ENCODE data around the gene IL17RC.
A peak's percentile ranks its signal among the peaks of the same experiment; 100 is the strongest.

Gene IL17RC

GRCh38 chr3:9884555-9885165 is 32.2 kb upstream of the IL17RC start:
- no peak overlapping the region for H3K27ac ChIP-seq (replicated peaks)
- no peaks in the 10 kb centered on the region for H3K27me3 ChIP-seq (ENCODE audit: insufficient read depth, poor library complexity, severe bottlenecking)
- no peak overlapping the region for H3K4me3 ChIP-seq (replicated peaks; ENCODE audit: insufficient read depth, low read length)
- TF ChIP-seq SPI1 (IDR thresholded peaks at IDR 0.05; ENCODE audit: borderline replicate concordance, low read depth) (no peak), GABPA (IDR thresholded peaks at IDR 0.05; ENCODE audit: low read depth) (no peak), POLR2AphosphoS5 (IDR thresholded peaks at IDR 0.05; ENCODE audit: low read depth) (no peak)
- TF ChIP-seq, protein P1, sequence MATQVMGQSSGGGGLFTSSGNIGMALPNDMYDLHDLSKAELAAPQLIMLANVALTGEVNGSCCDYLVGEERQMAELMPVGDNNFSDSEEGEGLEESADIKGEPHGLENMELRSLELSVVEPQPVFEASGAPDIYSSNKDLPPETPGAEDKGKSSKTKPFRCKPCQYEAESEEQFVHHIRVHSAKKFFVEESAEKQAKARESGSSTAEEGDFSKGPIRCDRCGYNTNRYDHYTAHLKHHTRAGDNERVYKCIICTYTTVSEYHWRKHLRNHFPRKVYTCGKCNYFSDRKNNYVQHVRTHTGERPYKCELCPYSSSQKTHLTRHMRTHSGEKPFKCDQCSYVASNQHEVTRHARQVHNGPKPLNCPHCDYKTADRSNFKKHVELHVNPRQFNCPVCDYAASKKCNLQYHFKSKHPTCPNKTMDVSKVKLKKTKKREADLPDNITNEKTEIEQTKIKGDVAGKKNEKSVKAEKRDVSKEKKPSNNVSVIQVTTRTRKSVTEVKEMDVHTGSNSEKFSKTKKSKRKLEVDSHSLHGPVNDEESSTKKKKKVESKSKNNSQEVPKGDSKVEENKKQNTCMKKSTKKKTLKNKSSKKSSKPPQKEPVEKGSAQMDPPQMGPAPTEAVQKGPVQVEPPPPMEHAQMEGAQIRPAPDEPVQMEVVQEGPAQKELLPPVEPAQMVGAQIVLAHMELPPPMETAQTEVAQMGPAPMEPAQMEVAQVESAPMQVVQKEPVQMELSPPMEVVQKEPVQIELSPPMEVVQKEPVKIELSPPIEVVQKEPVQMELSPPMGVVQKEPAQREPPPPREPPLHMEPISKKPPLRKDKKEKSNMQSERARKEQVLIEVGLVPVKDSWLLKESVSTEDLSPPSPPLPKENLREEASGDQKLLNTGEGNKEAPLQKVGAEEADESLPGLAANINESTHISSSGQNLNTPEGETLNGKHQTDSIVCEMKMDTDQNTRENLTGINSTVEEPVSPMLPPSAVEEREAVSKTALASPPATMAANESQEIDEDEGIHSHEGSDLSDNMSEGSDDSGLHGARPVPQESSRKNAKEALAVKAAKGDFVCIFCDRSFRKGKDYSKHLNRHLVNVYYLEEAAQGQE (IDR thresholded peaks at IDR 0.05; ENCODE audit: insufficient replicate concordance, low read depth) = no peak
- TF ChIP-seq, protein P2, sequence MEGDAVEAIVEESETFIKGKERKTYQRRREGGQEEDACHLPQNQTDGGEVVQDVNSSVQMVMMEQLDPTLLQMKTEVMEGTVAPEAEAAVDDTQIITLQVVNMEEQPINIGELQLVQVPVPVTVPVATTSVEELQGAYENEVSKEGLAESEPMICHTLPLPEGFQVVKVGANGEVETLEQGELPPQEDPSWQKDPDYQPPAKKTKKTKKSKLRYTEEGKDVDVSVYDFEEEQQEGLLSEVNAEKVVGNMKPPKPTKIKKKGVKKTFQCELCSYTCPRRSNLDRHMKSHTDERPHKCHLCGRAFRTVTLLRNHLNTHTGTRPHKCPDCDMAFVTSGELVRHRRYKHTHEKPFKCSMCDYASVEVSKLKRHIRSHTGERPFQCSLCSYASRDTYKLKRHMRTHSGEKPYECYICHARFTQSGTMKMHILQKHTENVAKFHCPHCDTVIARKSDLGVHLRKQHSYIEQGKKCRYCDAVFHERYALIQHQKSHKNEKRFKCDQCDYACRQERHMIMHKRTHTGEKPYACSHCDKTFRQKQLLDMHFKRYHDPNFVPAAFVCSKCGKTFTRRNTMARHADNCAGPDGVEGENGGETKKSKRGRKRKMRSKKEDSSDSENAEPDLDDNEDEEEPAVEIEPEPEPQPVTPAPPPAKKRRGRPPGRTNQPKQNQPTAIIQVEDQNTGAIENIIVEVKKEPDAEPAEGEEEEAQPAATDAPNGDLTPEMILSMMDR (IDR thresholded peaks at IDR 0.05; ENCODE audit: insufficient read depth, low read length) = no peak
- no peak for DNase-seq (ENCODE audit: low read depth in 1 of 2, low spot score in 1 of 2)

DNA sequence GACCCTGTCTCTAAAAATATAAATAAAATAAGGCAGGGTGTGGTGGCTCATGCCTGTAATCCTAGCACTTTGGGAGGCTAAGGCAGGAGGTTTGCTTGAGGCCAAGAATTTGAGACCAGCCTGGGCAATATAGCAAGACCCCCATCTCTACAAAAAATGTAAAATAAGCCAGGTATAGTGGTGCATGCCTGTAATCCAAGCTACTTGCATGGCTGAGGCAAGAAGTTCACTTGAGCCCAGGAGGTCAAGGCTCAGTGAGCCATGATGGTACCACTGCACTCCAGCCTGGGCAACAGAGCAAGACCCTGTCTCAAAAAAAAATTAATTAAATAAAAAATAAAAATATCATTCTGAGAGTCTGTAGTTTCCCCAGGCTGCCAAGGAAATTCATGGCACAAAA is 30.6 kb upstream of the IL17RC start:
- DNase-seq (ENCODE audit: low read depth in 1 of 2, low spot score in 1 of 2) = no peak
- no peak for TF ChIP-seq SPI1 (IDR thresholded peaks at IDR 0.05; ENCODE audit: borderline replicate concordance, low read depth)
- TF ChIP-seq, protein P2 (IDR thresholded peaks at IDR 0.05; ENCODE audit: insufficient read depth, low read length) = no peak
- no peak for TF ChIP-seq GABPA (IDR thresholded peaks at IDR 0.05; ENCODE audit: low read depth)
- no peak for TF ChIP-seq POLR2AphosphoS5 (IDR thresholded peaks at IDR 0.05; ENCODE audit: low read depth)
- TF ChIP-seq, protein P1 (IDR thresholded peaks at IDR 0.05; ENCODE audit: insufficient replicate concordance, low read depth) = no peak
- Histone ChIP-seq H3K4me3 (replicated peaks; ENCODE audit: insufficient read depth, low read length) (no peak overlapping the region), H3K27ac (replicated peaks) (no peak overlapping the region), H3K27me3 (ENCODE audit: insufficient read depth, poor library complexity, severe bottlenecking) (no peaks in the 10 kb centered on the region)

GRCh38 chr3:9887480-9887879 is 29.4 kb upstream of the IL17RC start:
- no peak for DNase-seq (ENCODE audit: low read depth in 1 of 2, low spot score in 1 of 2)
- no peak overlapping the region for H3K27ac ChIP-seq (replicated peaks)
- TF ChIP-seq POLR2AphosphoS5 (IDR thresholded peaks at IDR 0.05; ENCODE audit: low read depth) (no peak), SPI1 (IDR thresholded peaks at IDR 0.05; ENCODE audit: borderline replicate concordance, low read depth) (peak; percentile 93)
- TF ChIP-seq, protein P1 (IDR thresholded peaks at IDR 0.05; ENCODE audit: insufficient replicate concordance, low read depth) = no peak
- no peak overlapping the region for H3K4me3 ChIP-seq (replicated peaks; ENCODE audit: insufficient read depth, low read length)
- no peaks in the 10 kb centered on the region for H3K27me3 ChIP-seq (ENCODE audit: insufficient read depth, poor library complexity, severe bottlenecking)

Measured in HL-60 (cell line).